ENCODE results near the gene CACNA2D3.

Gene CACNA2D3

DNA sequence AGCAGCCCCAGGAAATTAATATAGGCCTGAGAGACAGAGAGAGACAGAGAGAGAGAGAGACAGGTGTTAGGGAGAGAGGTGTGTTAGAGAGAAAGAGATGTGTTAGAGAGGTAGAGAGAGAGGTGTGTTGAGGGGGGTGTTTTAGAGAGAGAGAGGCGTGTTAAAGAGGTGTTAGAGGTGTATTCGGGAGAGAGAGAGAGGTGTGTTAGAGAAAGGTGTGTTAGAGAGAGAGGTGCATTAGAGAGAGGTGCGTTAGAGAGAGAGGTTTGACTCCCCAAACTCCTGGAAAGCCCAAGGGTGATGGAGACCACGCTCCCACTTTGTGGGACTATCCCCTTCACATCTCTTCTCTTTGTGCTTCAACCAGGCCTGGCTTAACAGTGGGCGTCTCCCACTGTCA lies 95.5 kb downstream of the CACNA2D3 start:
- DNase-seq (ENCODE audit: low spot score): no peak

DNA sequence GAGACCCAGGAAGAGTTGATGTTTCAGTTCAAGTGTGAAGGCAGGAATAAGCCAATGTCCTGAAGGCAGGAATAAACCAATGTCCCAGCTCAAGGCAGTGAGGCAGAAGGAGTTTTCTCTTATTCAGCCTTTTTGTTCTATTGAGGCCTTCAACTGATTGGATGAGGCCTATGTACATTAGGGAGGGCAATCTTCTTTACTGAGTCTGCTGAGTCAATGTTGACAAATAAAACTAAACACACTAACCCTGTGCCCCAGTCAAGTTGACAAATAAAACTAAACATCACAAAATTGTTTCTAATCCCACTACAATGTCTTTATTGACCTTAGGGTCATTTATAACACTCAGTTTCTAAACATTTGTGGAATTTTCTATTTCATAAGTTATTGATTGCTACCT lies 100.0 kb downstream of the CACNA2D3 start:
- no peak for DNase-seq (ENCODE audit: low spot score)

DNA sequence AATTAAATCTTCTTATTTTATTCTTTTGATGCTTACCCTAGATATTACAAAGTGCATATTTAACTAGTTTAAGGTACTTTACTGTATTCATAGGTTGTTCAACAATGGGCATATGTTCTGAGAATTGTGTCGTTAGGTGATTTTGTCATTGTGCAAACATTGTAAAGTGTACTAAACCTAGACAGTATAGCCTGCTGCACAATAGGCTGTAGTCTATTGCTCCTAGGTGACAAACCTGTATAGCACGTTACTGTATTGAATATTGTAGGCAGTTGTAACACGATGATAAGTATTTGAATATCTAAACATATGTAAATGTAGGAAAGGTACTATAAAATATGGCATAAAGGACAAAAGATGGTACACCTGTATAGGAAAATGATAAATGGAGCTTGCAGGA lies 100.7 kb downstream of the CACNA2D3 start:
- DNase-seq (ENCODE audit: low spot score): no peak

DNA sequence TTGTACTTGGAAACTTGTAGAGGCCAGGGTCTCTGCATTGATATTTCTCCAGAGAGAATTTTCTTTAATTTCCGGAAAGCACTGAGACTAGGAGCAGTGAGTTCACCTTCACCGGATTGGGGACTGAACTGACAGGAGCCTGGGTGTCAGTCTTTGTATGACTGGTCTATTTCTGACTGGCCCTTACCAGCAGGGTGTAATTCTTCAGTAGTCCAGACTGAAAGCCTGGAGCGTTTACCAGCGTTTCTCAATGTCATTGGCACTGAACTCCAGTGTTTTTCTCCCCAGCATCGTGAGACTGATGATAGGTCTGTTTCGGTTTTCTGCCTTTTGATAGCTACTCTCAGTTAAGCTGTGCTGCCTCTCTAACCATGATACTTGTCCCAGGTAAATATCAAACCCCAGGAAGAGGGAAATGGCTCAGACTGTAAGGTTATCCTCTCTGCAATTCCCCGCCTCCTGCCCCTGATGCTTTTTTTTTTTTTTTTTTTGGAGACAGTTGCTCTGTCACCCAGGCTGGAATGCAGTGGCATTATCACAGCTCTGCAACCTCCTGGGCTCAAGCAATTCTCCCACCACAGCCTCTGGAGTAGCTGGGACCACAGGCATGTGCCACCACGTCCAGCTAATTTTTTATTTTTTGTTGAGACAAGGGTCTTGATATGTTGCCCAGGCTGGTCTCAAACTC lies 103.6 kb downstream of the CACNA2D3 start:
- DNase-seq (ENCODE audit: low spot score): no peak

DNA sequence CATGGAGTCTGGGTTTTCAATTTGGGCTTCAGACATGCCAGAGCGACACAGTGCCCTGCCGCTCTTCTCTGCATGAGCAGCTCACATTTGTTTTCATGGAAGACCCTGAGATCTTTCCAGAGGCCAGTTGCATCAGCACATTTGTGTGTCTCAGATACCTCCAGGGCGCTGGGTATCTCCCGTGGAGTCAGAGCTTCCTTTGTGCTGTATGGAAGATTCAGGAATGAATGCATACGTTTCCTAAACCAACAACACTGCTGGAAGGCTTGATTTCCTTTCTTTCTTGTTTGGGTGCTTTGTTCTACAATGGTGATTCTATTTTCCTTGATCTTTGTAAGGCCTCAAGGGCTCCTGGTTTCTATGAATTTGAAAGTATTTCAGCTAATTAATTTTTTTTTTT lies 106.5 kb downstream of the CACNA2D3 start:
- DNase-seq (ENCODE audit: low spot score): no peak

DNA sequence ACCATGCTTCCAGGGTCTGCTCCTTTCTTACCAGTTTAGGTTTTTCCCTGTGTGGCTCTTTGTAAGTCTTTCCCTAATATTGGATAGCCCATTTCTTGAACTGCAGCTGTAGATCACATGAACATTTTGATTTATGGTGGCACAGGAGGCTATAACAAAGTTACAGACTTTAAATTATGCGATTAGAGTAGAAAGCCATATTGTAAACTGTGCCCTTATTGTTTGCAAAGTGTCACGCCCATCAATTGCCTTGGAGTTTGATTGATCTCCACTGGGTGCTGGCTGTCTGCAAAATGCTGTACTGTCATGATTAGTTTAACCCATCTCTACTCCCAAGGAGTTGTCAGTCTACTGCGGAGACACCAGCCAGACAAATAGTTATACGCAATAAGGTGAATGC lies 110.3 kb downstream of the CACNA2D3 start:
- no peak for DNase-seq (ENCODE audit: low spot score)

DNA sequence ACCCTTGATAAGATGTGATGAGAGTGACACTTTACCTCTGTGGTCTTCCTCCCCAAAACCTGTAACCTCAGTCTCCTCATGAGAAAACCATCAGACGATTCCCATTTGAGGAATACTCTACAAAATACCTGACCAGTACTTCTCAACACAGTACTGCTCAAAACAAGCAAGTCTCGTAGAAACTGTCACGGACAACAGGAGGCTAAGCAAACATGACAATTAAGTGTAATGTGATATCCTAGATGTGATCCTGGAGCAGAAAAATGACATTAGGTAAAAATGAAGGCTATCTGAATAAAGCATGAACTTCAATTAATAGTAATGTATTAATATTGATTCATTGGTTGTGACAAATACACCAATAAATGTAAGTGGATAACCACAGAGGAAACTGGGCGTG lies 113.6 kb downstream of the CACNA2D3 start:
- DNase-seq (ENCODE audit: low spot score): no peak

DNA sequence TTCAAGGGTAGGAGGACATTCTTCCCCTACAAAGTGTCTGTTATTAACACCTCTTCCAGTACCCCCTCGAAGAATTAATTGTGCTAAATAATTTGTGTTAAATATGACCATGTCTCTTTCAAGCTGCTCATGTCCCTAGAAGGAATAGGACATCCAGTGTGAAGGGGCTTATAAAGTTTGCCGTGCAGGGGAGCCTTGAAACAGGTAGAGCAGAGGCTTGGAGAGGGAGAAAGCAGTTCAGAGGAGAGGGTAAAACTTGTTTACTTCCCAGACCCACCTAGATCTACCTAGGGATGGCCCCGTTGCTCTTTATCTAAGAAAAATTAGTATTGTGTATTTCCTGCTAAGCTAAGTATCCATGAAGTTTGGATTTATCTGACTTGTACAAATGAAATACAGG lies 114.8 kb downstream of the CACNA2D3 start:
- no peak for DNase-seq (ENCODE audit: low spot score)

DNA sequence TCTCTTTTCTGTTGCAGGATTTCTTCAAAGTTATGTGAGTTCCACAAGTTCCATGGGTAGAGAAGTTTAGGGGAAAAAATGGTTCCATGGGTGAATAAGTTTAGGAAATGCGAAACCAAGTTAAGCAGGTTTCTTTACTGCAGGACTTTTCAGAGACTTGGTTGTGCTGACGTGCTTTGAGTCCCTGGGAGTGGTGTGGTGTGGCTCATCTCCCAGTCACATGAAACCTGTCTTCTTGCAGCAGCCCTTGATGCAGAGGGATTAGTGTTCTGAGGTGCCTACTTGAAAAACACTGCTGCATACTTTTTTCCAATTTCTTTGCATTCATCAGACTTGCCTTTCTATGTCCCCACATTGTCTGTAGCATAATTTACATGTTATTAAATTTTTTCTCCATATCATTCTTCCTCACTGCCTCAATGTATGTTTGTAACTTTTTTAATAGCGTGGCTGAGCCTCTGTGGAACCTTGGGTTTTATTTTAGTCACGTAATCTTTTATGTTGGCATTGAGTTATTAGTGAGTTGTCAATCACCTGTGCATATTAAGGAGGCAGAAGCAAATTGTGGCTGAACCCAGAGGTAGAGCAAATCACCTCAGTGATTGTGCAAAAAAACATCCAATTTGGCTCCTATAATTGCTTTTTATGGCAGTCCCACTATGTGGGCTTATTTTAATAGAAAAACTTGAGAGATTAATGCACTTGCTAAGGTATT lies 115.6 kb downstream of the CACNA2D3 start:
- DNase-seq (ENCODE audit: low spot score): no peak

DNA sequence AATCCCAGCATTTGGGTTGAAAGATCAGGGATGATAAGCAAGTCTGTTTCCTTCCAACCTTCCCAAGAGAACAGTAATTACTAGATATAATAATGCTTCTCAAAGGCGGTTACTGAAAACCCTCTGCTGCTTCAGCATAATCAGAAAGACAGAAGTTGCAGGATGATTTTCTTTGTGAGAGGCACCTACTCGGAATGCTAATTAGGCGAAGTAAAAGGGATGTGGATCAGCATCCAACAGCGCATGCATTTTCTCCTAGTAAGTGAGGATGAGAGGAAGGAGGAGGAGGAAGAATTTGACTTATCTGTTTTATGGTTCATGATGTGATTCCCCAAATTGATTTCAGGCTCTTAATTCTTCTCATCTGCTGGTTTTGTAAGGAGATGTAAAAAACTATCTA lies 118.0 kb downstream of the CACNA2D3 start:
- no peak for DNase-seq (ENCODE audit: low spot score)

DNA sequence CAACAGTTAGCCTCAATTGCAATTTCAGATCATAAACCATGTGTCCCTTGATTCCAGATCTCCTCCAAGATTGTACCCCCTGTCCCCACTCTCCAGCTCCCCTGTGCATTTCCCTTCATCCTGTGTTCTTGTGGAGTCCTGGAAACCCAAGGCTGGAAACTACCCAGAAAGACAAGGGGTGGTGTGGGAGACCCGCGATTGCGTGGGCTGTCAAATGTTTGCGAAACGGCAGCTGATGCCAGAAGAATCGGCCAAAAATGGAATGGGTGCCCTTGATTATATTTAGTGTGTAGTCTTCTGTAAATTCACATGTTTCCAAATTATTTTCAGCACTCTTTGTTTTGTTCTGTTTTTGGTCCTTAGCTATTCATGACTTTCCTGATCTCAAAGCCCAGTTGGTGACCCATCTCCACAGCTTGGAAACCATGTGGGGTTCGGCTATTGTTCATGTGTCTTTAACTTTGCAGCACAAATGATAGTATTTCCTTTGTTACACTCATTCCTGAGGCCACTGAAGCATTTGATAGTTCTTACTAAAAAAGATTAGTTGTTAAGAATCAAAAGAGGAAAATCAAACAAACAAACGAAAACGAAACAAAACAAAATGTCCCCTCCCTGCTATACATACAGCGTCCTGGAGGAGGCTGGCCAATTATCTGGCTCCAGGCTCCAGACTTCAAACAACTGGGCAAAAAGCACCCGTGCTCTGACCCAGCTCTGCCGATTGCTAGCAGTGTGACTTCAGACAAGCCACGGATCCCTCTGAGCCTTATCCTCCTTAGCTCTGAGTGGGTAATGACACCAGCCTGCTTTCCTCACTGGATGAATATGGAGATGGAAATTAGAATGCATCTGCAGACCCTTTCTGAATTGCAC lies 120.9 kb downstream of the CACNA2D3 start:
- no peak for DNase-seq (ENCODE audit: low spot score)

DNA sequence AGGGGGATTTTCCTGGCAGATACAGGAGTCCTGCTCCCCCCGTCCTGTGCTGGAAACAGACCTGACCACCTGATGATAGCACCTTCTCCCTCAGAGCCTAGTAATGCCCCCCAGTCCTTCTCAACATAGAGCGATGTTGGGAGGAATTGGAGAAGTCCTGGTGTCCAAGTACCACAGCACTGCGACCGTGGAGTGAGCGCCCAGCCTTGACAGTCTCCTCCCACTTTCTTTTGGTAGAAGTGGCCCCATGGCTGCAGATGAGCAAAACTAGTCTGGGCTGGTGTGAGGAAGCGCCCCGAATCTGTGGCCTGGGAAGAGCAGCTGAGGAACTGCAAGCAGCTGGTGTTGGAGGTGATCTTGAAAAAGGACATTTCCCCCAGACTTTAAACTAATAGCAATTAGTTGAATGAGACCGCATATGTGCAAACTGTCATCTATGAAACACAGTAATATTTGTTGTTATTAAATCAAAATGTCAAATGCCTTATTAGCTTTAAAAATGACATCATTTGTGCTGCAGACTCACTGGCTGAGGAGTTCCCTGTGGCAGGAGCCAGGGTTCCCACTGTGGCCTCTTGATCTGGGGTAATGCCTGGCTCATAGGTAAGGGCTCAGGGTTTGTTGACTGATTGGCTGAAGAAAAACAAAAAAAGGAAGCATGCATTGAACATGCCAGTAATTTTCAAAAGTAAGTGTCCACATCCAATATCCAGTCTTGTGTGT lies 121.8 kb downstream of the CACNA2D3 start:
- DNase-seq (ENCODE audit: low spot score): no peak

DNA sequence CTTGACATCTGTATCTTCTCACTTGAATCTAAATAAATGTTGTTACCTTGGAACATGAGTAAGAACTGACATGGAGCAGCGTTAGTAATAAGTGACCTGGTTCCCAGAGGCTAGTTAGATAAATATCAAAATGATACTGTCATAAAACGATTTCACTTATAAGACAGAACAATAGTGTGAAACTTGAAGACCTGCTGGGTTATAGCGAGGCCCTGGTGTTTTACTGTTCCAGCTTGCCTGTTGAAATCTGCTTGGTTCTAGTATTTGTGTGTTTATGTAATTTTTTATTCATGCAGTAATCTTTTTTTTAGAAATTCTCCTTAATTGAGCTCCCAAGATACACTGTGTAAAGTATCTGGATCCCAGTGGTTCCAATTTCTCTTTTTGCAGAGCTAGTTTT lies 129.4 kb downstream of the CACNA2D3 start:
- DNase-seq (ENCODE audit: low spot score): no peak

DNA sequence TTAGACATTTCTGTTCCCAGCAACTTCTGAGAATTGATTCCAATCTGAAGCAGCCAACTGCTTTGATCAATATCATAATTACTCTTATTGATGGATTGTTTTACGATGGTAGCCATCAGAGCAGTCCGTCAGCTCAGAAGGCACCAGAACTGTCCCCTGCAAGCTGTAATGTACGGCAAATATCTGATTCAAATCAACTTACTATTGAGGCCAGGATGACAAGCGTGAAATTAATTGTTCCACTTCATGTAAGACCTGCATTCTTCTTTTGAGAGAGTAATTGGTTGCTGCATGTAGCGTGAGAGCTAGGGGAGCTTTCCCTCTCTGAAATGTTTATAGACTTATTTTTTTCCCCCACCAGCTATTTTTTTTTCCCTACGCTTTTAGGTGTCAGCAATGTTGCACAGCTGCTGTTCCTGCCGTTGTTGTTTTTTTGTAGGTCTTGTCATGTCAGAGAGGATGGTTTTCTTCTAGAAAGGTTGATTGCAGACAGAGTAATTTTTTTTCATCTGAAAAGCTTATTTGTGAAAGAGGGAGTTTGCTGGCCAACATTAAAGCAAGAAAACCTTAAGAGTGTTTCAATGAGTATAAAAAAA lies 134.9 kb downstream of the CACNA2D3 start:
- no peak for DNase-seq (ENCODE audit: low spot score)

DNA sequence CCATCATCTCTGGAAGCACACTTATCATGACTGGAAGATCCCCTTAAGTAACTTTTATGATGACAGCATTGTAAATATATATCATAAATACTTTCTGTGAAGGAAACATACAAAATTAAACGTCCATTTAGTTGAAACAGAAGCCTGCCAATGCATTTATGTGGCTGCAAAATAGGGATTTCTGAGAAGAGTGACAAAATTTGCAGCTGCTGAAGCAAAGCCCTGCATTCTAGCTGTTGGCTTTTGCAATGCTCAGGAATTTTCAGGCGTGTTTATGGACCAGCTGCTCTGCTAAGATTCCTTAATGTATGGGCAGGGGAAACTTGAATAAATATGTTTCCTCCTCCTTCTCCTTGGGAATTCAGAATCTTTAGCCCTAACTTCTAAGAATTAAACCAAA lies 137.3 kb downstream of the CACNA2D3 start:
- no peak for DNase-seq (ENCODE audit: low spot score)

DNA sequence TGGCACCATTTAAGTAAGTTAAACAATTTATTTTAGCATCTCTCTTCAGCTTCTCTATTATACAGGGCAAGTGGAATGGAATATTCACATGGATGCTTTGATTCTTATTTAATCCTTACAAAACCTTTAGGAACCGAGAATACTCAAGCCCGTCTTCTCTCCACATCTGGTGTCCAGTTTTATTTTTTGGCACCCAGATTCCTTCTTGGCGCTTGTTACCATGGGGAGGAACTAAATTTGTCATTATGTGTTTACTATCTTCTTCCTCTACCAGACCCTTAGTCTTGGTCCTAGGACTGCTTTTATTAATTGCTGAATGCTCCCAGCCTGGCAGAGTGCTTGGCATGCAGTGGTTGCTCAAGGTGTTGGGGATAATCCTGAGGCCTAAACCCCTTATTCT lies 138.8 kb downstream of the CACNA2D3 start:
- DNase-seq (ENCODE audit: low spot score): no peak

DNA sequence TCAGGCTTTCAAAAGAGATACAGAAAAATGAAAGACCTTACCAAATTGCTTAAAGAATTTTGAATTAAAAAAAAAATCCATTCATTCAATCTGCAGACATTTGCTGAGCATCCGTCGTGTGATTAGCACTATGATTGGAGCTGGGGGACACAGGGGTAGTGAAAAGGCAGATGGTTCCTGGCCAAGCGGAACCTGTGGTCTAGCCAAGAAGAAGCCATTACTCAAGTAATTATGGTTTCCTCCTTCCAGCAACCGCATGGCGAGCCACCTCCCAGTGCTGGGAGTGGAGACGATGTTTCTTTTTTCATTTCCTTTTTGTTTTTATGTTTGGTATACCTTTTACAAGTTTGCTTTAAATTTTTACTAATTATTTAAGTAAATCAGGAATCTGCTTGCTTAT lies 140.2 kb downstream of the CACNA2D3 start:
- DNase-seq (ENCODE audit: low spot score): no peak

DNA sequence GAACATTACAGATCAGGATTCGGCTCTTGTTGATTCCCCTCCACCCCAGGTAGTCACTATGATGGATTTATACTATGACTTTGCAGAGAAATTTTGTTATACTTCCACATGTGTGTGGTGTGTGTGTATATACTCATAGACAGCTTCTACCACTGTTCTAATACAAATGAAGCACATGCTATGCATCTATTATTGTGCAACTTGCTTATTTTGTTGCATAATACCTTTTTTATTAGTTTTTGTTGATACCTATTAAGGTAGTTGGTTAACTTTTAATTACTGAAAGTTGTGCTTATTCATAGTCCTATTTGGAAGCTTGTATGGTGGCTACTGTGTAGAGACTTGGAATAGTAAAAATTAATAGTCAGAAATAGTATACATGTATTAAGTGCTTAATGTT lies 140.6 kb downstream of the CACNA2D3 start:
- no peak for DNase-seq (ENCODE audit: low spot score)

DNA sequence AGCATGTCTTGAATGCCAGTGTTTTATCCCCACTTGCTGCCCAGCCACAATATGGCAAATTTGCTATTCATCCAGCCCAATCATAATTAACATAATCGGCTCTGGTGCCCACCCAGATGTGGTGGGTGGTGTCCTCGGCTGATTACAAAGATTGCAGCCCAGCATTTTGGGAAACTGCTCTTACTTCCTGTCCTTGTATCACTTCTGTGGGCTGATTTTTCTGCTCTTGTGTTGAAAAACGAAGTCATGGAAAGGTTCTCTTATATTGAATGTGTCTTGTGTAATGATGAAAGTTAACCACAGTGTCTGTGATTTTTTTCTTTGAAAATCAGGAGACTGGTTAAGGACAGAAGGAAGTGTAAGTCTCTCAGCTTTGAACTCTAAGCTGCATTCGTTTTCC lies 141.7 kb downstream of the CACNA2D3 start:
- DNase-seq (ENCODE audit: low spot score): no peak

DNA sequence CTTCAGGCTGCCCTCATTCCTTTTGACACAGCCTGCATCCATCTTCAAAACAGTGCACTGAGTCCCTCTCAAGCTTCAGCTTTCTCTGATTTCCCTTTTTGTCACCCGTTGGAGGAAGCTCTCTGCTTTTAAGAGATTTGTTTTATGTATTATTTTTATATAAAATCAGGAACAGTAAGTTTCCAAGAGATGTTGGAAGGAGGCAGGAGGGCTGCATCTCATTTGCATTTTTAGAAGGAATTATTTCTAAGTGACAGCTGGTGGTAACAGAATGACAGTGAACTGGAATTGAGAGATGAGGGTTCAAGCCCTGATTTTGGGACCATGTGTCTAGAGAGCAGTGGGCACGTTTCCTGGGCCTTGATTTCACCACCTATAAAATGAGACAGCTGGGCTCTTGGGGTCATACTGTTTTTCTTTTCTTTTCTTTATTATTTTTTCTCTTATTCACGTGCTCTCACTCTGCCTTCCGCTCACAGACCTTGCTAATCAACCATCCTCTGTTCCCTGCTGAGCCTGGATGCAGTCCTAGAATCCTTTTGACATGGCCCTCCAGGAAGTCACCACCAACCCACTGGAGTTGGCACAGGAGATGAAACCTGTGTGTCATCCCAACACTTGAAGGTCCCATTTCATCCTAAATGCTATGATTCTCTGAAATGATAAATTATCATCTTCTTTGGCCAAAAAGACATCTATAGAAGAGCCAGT lies 148.6 kb downstream of the CACNA2D3 start:
- DNase-seq (ENCODE audit: low spot score): no peak

DNA sequence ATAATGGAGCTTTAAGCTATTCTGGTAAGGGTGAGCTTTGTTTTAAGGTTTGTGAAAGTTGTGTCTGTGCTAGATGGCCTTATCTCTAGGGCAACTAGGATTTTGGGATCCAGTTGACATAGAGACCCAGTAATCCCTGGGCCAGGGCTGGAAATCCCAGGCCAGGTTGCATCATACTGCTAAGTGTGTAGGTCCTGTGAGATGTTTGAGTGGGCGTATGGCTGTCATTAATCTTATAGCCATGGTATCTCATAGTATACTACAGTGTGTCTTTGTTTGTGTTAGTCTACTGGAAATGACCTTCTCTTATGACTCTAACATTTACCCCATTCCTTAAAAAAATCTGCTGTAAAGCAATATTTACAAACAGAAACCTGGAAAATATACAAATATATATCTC lies 151.4 kb downstream of the CACNA2D3 start:
- DNase-seq (ENCODE audit: low spot score): no peak

All from CD4-positive, alpha-beta T cell treated with Interleukin-6 at 100 ng/mL for 8 hours (primary cell).